Measurements from ENCODE around the gene ATP8B4.

ATP8B4 gene

DNA sequence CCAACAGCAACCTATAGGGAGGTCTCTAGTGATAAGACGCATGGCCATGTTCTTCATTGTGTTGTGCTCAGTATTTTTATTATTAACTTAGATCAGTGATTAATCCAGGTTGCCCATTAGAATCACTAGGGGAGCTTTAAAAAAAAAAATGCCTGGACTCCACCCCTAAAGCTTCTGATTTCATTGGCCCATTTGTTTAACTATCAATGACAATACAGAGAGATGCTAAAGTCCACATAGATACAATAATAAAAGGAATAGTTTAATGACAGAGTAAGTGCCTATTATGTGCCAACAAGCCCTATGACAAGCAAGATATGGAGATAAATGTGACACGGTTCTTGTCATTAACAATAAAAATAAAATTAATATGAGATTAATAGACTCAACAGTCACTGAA lies 55.8 kb downstream of the ATP8B4 start:
- no peak for DNase-seq

DNA sequence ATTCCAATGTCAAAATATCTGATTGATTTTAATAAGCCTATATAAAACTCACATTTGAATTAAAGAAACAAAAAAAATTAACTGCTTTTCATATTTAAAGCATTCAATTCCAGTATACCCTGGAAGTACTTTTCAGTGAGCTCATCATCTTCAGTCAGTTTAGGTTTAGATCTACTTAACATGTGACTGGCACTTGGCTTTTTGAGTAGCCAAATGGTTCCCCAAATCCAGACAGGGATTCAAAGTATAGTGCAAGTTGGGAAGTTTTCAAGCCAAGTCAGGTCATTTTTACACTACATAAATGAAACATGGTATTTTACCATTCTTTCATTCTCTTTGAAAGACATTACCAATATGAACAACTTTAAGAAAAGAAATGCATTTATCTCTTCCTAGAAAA lies 57.5 kb downstream of the ATP8B4 start:
- DNase-seq = peak in 1 of 4 experiments; percentile 36

DNA sequence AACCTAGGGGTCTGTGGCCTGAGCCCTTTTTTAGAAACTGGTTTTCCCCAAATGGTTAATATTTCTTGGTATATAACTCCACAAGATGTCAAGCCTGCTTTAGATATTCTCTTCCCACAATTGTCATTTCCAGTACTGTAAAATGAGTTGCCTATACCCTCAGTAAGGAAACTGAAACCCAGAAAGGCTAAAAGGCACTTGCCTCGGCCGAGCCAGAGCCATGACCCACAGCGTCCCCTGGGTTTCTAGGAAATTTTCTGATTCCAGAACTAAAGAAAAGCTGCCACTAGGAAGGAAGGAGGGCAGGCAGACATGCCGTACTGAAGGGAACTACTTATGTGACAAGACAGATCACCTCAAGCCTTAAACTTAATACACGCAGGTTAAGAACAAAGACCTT lies 59.1 kb downstream of the ATP8B4 start:
- DNase-seq = peak in 2 of 4 experiments; percentile 15 to 20

DNA sequence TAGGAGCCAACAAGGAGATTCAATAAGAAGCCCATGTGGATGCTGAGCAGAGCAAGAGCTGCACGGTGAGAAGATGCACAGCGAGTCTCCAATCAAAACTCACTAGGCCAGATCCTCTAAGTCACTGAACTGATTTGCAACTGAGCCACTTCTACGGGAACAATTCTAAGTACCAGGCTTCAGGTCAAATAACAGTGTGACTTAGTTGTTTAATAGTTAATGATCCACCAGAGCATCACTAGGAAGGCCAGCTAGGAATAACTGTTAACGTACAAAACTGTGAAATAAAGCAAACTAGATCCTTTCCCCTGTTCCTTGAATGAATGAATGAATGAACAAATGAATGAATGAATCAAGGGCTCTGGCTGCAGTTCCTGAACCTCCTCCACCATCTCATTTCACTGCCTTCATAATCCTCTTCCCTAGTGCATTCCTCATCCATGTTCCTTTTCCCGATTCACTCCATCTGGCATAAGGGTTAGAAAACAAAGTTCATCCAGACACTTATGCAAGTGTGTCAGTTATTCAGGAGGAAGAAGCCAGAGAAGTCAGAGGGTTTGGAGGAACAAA lies 59.7 kb downstream of the ATP8B4 start:
- no peak for DNase-seq

DNA sequence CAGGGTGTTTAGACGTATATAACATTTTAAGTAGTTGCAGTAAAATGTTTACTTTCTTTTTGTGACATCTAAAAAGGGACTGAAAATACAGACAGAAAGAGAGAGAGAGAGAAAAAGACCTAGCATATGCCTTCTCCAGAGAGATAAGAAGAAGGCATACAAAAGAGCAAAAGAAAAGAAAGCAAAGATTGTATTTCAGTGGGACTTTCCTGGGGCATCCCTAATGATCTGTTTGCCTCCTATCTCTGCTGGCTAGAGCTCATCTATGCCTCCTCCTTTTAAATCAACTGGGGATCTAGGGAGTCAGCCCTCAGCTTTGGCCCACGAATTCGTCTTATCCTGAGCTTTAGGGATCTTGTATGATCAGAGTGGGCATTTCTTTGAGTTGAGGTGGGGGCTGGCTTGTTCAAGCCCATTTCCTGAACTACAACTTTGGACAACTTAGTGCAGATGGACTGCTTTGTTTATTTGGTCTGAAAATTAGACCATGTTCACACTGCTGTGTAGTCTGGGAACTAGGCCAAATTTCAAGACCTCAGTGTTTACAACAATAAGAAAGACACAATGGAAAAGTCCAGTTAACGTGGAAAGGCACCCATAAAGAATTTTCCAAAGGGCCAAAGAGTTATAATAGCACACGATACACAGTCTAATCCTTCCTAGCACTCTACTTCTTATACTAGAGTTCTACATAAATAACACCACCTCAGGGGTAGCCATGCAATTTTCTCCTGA lies 61.0 kb downstream of the ATP8B4 start:
- no peak for DNase-seq

DNA sequence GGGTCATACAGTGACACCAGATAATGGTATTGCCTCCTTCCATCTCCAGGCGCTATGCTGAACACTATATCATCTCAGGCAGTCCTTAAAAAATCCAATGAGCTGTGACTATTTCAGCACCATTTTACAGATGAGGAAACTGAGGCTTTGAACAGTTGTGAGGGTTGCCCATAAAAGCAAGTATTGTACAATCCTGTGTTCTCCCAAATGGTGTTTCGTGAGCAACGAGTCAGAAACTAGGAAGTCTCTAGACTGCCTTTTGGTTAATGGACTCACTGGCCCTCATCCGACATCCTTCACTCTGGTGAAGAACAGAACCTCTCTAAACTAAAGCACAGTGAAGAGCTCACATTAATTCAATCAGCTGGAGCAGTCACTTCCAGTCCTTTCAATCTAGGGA lies 61.8 kb downstream of the ATP8B4 start:
- peak in 3 of 4 experiments; percentile 8 to 26 (median 15) for DNase-seq

DNA sequence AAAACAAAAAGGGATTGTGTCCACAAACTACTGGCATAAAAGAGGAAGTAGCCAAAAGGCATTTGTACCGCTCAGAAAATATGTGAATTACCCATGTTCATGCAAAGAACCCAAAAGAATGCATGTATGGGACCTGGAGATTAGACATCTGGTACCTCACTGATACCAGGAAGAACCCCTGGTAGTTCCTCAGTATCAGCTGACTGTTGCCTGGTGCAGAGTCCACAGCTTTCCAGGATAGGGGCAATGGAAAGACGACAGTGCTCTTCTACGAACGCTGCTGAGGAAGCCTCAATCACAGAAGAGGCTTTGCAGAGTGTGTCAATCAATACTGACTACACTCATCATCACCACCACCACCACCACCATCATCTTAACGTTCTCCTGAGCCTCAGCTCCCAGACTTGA lies 63.3 kb downstream of the ATP8B4 start:
- peak; percentile 31 to 58 (median 47) for DNase-seq

DNA sequence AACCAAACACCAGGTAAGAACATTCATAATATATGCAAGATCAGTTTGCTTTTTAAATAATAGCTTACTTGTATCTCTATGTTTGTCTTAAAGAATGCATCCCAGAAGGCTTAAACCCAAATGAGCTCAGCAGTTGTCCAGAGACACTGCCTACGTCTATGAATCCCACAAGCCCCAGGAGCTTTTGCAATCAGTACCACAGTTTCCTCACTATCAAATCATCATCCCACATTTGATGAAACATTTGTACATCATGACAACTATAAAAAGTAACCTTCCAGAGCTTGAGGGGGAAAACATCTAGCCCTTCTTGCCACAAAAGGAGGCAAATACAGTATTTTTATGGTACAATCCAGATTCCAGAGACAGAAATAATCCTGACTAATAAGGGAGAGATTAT lies 63.7 kb downstream of the ATP8B4 start:
- peak; percentile 62 to 85 (median 68) for DNase-seq

DNA sequence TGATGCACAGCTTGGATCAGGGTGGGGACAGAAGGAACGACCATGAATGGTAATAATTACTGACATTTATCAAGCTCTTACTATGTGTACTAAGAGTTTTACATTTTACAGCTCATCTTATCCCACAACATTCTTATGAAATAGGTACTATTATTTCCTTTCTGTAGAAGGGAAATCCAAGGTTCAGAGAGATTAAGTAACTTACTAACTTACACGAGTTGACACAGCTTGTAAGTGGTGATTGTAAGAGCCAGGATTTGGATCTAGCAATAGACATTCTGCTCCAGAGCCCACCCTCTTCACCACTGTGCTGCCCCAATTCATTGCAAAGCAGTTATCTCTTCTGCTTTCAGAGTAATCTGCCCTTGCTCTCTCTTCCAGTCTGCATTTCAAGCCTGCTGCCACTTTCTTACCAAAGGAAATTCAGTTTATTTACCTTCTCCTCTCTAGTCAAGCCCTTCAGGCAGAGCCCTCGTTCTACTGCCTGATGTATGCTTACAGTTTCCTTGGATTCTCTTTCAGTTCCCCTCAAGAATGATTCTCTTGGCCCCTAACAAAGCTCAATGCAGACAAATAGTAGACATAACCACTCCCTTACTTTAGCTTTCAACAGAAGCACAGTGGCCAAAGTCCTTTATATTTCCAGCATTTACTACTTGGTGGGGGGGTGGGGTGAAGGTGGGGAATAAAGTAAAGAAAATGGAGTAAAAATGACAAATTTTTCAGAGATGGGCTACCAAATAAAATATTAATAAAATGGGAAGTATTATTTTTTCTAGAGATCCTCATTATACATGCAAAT lies 65.8 kb downstream of the ATP8B4 start:
- peak in 2 of 4 experiments; percentile 14 for DNase-seq

DNA sequence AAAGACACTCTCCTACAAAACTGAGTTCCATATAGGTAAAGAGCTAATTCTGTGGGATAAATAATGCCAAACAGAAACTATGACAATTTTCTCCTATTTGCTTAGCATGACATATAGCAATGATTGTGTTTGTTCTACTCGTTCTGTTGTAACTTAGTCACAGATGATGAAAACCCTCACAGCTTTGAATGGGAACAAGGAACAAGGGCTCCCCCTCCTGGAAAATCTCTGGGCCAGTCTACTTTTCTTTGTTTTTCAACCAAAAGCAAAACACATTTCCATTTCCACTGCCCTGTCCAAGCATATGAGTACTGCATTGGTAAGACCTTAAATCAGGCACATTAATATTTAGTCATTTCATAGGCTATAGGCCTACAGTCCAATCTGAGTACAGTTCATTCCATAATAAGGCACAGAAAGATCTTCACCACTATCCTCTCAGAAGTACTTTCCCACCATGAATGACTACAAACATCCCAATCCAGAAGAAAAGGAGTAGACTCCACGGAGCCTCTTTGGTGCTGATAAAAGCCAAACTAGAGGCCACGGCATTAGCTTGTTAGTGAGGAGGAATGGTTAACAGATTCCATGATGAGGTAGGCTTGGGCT lies 67.1 kb downstream of the ATP8B4 start:
- peak; percentile 36 to 70 (median 56) for DNase-seq

DNA sequence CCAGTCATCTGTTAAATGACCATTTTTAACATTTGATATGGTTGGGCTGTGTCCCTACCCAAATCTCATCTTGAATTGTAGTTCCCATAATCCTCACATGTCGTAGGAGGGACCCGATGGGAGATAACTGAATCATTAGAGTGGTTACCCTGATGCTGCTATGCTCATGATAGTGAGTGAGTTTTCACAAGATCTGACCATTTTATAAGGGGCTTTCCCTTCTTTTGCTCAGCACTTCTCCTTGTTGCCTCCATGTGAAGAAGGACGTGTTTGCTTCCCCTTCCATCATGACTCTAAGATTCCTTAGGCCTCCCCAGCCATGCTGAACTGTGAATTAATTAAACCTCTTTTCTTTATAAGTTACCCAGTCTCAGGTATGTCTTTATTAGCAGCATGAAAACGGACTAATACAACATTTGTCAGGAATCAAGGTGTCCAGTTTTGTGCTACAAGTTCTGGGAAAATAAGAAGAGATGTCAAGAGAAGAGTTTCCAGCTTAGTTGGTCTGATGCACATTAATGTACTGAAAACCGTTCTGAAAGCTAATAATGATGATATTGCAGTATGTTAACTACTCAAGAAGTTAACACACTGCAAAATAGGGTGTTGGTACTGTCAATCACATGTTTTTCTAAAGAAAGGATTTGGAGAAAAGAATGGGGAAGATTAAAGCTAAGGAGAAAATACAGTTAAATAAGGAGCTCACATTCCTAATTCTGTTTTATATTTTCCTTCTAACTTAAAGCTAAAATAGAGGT lies 67.9 kb downstream of the ATP8B4 start:
- peak; percentile 2 to 59 (median 30) for DNase-seq

DNA sequence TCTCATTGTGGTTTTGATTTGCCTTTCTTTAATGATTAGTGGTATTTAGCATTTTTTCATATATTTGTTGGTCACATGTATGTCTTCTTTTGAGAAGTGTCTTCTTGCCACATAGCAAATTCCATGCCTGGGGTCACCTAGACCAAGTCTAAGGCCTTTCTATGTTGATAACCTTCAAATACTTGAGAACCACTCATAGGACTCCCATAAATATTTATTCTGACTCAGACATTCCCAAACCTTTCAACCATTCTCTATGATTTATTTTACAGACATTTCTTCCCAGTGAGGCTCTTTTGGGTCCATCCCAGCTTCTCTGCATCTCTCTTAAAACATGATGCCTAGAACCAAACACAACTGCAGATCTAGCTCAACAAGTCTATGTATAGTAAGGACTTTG lies 69.2 kb downstream of the ATP8B4 start:
- DNase-seq = no peak

DNA sequence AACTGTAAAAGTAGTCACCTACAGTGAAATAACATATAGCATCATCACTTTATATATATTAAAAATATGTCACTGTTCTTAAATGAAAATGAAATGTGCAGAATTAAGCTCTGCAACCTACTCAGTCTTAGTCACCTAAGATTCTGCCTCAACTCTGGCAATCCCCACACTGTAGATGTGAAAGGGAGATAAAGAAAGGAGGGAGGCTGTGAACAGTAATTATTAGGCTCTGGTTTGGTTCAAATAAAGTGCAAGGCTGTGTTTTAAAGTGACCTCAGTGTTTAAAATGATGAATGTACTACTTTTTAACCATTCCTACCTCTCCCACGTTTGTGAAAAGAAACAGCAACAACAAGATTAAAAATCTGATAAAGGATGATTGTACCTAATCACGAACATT lies 72.2 kb downstream of the ATP8B4 start:
- no peak for DNase-seq

DNA sequence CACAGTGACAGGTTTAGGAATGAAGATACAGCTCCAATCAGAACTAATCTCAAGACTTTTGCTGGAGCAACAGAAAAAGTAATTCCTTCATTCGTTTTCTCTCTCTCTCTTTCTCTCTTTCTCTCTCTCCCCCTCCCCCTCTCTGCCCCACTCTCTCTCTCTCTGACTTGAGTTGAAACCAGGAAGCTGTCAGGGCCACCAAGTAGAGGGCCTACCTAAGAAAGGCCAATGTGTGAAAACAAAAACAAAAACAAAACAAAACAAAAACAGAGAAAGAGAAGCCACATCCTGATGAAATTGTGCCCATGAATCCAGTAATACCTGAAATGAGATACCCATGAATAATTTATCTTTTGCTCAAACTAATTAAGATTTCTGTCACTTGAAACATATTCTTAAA lies 72.9 kb downstream of the ATP8B4 start:
- no peak for DNase-seq

DNA sequence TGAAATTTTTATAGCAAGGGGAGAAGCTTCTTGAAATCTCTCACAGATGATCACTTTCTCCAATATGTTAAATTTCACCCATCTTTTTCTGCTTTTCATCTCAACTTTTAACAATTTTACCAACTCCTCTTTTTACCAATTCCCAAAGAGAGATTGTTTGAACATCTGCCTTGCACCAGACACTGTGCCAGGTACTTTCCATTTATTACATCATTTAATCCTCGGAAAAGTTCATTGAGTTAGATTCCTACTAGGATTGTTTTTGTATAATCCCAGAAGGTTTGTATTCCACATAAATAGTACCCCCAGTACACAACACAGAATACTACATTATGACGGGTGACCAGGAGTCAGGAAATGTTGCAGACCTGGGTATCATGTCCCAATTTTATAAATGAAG lies 74.1 kb downstream of the ATP8B4 start:
- DNase-seq = no peak

DNA sequence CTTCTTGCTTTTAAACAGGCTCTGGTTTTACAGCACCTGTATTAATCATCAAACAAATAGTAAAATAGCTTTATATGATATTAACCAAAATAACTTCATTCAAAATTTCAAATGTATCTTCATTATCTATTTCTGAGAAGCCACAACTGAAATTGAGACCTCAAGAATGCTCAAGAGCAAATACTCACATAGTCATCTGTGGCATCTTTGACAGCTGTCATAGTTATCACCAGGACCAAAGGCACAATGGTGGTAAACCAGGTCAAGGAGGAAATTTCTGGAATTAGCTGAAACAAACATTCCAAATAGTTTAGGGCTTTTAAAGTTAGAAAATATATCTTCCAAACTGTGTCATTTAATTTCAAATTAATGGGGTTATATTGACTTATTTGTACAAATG lies 74.6 kb downstream of the ATP8B4 start:
- DNase-seq = no peak

DNA sequence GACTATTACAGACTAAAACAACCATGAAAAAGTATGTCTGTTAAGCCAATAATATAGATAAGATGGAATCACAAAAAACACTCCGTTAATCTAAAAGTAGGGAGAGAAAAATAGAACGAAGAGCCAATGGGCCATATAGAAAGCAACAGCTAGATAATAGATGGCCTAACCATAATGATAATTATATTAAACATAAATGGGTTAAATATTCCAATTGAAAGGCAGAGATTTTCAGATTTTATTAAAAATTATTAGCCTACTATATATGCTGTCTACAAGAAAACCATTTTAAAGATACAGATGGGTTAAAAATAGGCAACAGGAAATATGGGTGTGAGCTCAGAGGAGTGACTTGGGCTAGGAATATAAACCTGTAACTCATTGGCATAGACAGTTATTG lies 76.3 kb downstream of the ATP8B4 start:
- no peak for DNase-seq

DNA sequence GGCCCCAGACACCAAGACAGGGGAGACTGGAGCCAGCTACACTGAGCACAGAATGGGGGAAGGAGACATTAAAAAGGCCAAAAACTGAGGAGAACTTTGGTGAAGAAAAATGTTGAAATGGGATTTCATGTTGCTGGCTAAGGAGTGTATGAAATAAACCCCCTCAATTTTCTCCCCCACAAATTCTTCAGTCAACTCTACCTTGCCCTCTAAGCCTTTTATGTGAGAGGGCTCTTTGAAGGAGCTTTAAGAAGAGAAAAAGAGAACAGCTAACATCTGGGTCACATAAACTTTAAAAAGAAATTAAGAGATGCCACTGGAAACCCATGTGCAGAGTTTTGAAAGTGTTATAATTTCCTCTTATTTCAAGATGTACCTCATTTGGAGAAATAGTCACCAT lies 88.6 kb downstream of the ATP8B4 start:
- DNase-seq = no peak

DNA sequence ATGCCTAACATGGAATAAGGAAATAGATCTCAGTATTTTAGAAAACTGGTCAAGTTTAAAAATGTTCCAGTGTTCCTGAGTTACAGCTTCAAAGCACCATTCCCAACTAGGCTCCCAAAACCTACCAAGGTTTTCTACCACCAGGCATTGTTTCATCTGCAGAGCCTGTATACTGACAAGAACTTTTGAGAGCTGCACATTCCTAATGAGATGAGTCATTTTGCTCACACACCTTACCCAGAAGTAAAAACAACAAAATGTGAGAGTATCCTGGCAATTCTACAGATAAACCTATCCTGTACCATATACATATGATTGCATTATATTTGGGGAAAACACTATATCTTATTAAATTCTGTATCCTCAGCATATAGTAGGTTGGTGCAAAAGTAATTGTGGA lies 90.7 kb downstream of the ATP8B4 start:
- DNase-seq = no peak

DNA sequence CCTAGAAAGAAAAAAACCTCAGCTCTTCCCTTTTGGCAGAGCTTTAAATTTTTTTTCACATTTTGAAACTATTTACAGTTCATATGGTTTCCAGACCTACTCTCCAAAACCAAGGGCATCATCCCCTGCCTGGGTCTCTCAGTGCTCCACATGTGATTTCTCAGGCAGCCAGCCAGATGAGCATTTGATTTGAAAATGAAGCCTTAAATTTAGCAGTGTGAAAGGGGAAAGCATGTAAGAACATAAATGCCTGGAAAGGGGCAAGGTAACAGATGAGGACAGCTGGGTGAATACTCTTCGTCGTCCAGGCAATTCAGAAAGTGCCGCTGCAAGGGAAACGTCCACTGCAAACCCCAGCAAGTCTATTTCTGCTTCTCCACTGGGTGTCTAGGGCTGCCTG lies 94.8 kb downstream of the ATP8B4 start:
- no peak for DNase-seq

DNA sequence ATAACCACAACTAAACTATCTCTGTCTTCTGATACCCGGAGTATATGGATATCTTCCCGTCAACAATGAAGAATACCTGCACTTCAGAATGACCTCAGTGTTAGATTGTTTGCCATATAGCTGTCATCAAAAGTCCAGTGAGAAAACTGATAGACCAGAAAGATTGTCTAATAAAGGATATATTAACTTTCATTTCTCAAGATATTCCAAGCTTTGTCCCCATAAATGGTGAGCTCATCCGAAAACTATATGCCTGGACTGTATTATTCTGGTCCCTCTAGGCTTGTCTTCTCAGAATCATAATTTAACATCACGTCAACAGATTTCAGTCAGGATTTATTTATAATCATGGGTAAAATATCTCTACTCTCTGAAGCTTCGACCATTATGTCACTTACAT lies 100.5 kb downstream of the ATP8B4 start:
- DNase-seq = no peak

DNA sequence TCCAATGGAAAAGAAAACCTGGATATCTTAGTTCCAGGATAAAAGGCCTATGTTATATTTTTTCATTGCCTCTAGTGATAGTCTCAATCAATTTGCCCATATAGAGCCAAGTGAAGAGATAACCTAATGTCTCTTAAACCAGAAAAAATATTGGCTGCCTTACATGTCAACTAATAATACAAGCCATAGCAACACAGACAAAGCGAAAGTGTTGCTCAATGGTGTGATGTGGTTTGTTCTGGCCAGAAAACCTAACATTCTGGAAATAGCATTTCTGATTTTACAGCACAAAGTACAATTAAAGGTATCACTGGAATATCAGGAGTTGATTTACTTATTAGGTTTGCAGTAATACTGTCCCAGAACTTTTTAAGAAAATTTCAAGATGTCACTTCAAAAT lies 101.5 kb downstream of the ATP8B4 start:
- DNase-seq = no peak

DNA sequence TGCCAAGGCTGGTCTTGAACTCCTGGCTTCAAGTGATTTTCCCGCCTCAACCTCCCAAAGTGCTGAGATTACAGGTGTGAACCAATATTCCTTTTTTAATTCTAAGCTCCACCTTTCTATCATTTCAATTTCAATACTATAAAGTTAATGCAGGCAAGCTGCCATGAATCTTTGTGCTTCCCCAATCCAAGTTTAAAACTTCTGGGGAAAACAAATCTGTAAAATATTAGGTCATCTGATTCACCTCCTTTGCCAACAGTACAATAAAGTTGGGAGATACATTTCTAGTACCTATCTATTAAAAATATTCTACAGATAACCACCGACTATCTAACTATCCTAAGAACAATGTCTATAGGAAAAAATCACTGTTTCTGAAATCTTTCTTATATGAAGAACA lies 102.1 kb downstream of the ATP8B4 start:
- no peak for DNase-seq

Measured in suppressor macrophage (primary cell).